Panc1 (cell line): ENCODE data around the gene ATXN1. TPM values are rescaled to one million over a fixed set of nuclear protein-coding genes. Genes with fewer than 3 reads are reported as not detected.

ENCODE experiments used
- ATAC-seq: fragments of 200-7000 bp; cut with Tn5 transposase; 2 replicates; pipeline ENCODE4 v1.9.1; 2020; ENCODE audit warnings: mild to moderate bottlenecking, moderate library complexity
- BruUV-seq: library from RNA; stranded (reverse); fragments of 400-500 nt; replicated peaks from 2 replicates; lab custom pipeline; 2021; lab: Mats Ljungman, UMichigan
- CTCF ChIA-PET: fragments of 300-600 bp; sonication (Branson Sonifier 250); formaldehyde crosslinking; loops from one replicate; lab custom pipeline; 2022; ENCODE audit warnings: antibody characterized with exemption; lab: Charles Lee
- POLR2A ChIA-PET: fragments of 300-600 bp; sonication (Branson Sonifier 250); formaldehyde crosslinking; loops from one replicate; lab custom pipeline; 2022; ENCODE audit warnings: antibody characterized with exemption; lab: Charles Lee
- DNase-seq: peaks from one replicate; pipeline ENCODE4 v3.0.0-alpha.2; 2010; ENCODE audit warnings: low read depth, low spot score
- H3K27ac ChIP-seq: 2 replicates; pipeline ENCODE4 v1.5.1; 2011; ENCODE audit warnings: mild to moderate bottlenecking, low read length, inconsistent platforms
- H3K27me3 ChIP-seq: fragments of 200-500 bp; sonication (Bioruptor generic); 2 replicates; pipeline ENCODE4 v1.6.0; 2014; ENCODE audit warnings: low read length, inconsistent platforms; ENCODE audit not compliant: control insufficient read depth, insufficient read depth
- H3K36me3 ChIP-seq: fragments of 200-500 bp; sonication (Bioruptor generic); 2 replicates; pipeline ENCODE4 v1.5.1; 2014; ENCODE audit warnings: inconsistent platforms, mild to moderate bottlenecking, low read length, moderate library complexity; ENCODE audit not compliant: control insufficient read depth, insufficient read depth
- H3K4me1 ChIP-seq: 2 replicates; pipeline ENCODE4 v1.5.1; 2011; ENCODE audit warnings: inconsistent platforms, mild to moderate bottlenecking, low read length, moderate library complexity; ENCODE audit not compliant: control insufficient read depth, insufficient read depth
- H3K4me3 ChIP-seq, 2 experiments: 2 replicates each; pipeline ENCODE4 v1.5.1; 2011 to 2012; ENCODE audit warnings: low read depth in 2 of 2, low read length in 2 of 2, mild to moderate bottlenecking in 2 of 2, inconsistent platforms in 1 of 2, moderate library complexity in 1 of 2
- H3K9me3 ChIP-seq: fragments of 200-500 bp; sonication (Bioruptor generic); 2 replicates; pipeline ENCODE4 v1.5.1; 2014; ENCODE audit warnings: low read depth, mild to moderate bottlenecking, inconsistent platforms, low read length, moderate library complexity; ENCODE audit not compliant: control insufficient read depth, insufficient read depth
- CTCF ChIP-seq: fragments of 450-650 bp; IDR thresholded peaks from 2 replicates; pipeline ENCODE4 v1.5.1; 2017; ENCODE audit warnings: mild to moderate bottlenecking
- POLR2AphosphoS5 ChIP-seq: IDR thresholded peaks from 2 replicates; pipeline ENCODE4 v1.6.1; 2012; ENCODE audit warnings: mild to moderate bottlenecking, low read depth, low read length, moderate library complexity
- REST ChIP-seq, 2 experiments: IDR thresholded peaks; 2 replicates each; pipeline ENCODE4 v1.6.1; 2011 to 2012; ENCODE audit warnings: low read depth in 2 of 2, control low read depth in 1 of 2, low read length in 1 of 2, mild to moderate bottlenecking in 1 of 2, moderate library complexity in 1 of 2; ENCODE audit not compliant: insufficient read depth in 1 of 2
- SIN3A ChIP-seq: IDR thresholded peaks from 2 replicates; pipeline ENCODE4 v1.6.1; 2012; ENCODE audit warnings: low read depth, mild to moderate bottlenecking, low read length, moderate library complexity, borderline replicate concordance; ENCODE audit not compliant: insufficient read depth
- TCF7L2 ChIP-seq: IDR thresholded peaks from 2 replicates; pipeline ENCODE4 v1.6.1; 2011; ENCODE audit warnings: mild to moderate bottlenecking, low read depth, low read length, inconsistent platforms
- in situ Hi-C: cut with HindIII; loops from 2 replicates; pipeline ENCODE4 v1.10.0; 2016; ENCODE audit warnings: low sequenced_read_pairs, low pct_unique_long_range_greater_than_20kb
- intact Hi-C: fragments of 100-400 bp; cut with micrococcal nuclease; formaldehyde crosslinking; loops from one replicate; pipeline ENCODE4 v1.10.0; 2022; ENCODE audit not compliant: unreplicated experiment
- total RNA-seq: library from RNA; stranded (reverse); gene quantifications from one replicate; pipeline ENCODE4 v1.2.1, GENCODE V29; 2021; ENCODE audit not compliant: unreplicated experiment

Gene ATXN1
- total RNA-seq, 1 experiment from 2014 or later = 67.1 TPM

GRCh38 chr6:16626650-16627049, 134.6 kb downstream of the ATXN1 start:
- H3K4me1 ChIP-seq = peaks cover 26% of the 10 kb centered on the region
- no peak overlapping the region for H3K4me3 ChIP-seq
- BruUV-seq = no TSS peak
- TF ChIP-seq REST (IDR thresholded peaks at IDR 0.05; ENCODE audit: insufficient read depth in 1 of 2, low read depth in 2 of 2, low read length in 1 of 2) = no peak
- TF ChIP-seq CTCF = no peak
- TF ChIP-seq POLR2AphosphoS5 = no peak
- no peak for TF ChIP-seq TCF7L2
- no peak for TF ChIP-seq SIN3A
- no peaks in the 10 kb centered on the region for H3K9me3 ChIP-seq
- no peaks in the 10 kb centered on the region for H3K27me3 ChIP-seq
- no peak overlapping the region for H3K27ac ChIP-seq
- DNase-seq = no peak
- CTCF ChIA-PET = interaction anchor here (0.5 kb wide), 1 partner anchor 498 kb away, joined by 6 read pairs; the partner anchor contains the start of gene MYLIP
- intact Hi-C loops (no loop called here), in situ Hi-C loops (no loop called here)
- H3K36me3 ChIP-seq = no peaks in the 10 kb centered on the region
- ATAC-seq = no peak
- POLR2A ChIA-PET = no interaction called here

- TF ChIP-seq CTCF (no peak), TCF7L2 (no peak), POLR2AphosphoS5 (no peak)
- H3K4me3 ChIP-seq = no peak overlapping the region
- ATAC-seq = no peak
- POLR2A ChIA-PET = no interaction called here
- peaks cover 26% of the 10 kb centered on the region for H3K4me1 ChIP-seq
- CTCF ChIA-PET = no interaction called here
- intact Hi-C loops (no loop called here), in situ Hi-C loops (no loop called here)
- DNase-seq = no peak
- no peaks in the 10 kb centered on the region for H3K36me3 ChIP-seq
- no TSS peak for BruUV-seq
- no peak overlapping the region for H3K27ac ChIP-seq
- no peaks in the 10 kb centered on the region for H3K9me3 ChIP-seq
- no peaks in the 10 kb centered on the region for H3K27me3 ChIP-seq
Measured at GRCh38 chr6:16625291-16626265, 135.7 kb downstream of the ATXN1 start.
